Mucosa of stomach (tissue), 1 donor: ENCODE results near the gene CYB5R2.

Source experiments
- H3K27me3 ChIP-seq: one replicate; pipeline ENCODE4 v1.7.0; 2013; ENCODE audit warnings: mild to moderate bottlenecking, low read length; ENCODE audit not compliant: control insufficient read depth, insufficient read depth
- H3K36me3 ChIP-seq: one replicate; pipeline ENCODE4 v1.7.0; 2013; ENCODE audit warnings: low read length; ENCODE audit not compliant: control insufficient read depth, insufficient read depth
- H3K4me1 ChIP-seq: one replicate; pipeline ENCODE4 v1.7.0; 2013; ENCODE audit warnings: mild to moderate bottlenecking, low read length; ENCODE audit not compliant: control insufficient read depth, insufficient read depth
- H3K4me3 ChIP-seq: one replicate; pipeline ENCODE4 v1.7.0; 2013; ENCODE audit warnings: low read length
- H3K9ac ChIP-seq: one replicate; pipeline ENCODE4 v1.7.0; 2013; ENCODE audit warnings: mild to moderate bottlenecking, low read length, moderate library complexity
- H3K9me3 ChIP-seq: one replicate; pipeline ENCODE4 v1.7.0; 2013; ENCODE audit warnings: mild to moderate bottlenecking, low read length, moderate library complexity; ENCODE audit not compliant: control insufficient read depth
- donor health status: Pancreatic carcinoma.

Gene CYB5R2

DNA sequence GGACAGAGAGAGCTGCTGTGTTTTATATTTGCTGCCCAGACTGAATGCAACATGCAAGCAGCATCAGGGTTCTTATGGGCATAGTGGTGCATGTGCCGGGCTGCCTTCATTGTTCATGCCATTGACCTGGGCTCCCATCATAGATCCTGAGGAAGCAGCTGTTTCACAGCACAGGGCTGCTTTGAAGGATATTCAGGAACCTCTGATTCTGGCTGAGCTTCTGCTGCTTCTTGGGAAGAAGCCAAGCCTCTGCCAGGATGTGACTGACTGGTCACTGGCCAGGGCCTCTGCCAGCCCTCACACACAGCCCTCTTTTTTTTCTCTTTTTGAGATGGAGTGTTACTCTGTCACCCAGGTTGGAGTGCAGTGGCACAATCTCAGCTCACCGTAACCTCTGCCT, 43.3 kb downstream of the CYB5R2 start:
- Histone ChIP-seq H3K4me1 (no peaks in the 10 kb centered on the region), H3K36me3 (peaks cover 35% of the 10 kb centered on the region), H3K9ac (no peak overlapping the region)

DNA sequence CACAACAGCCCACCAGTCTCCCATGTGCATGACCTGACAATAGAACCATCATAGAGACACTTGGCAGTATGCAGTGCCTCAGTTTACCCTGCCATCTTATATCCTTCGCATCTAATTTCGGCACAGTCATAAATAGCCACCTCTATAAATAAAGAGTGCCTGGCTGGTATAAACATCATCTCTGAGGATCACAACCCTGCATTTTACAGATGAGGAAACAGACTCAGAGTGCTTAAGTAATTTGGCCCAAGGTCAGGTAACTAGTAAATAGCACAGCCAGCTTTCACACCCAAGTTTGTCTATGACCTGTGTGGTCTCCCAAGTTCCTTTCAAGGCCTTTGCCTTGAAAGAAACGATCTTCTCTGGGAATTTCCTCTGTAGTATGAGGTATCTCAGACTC, 44.6 kb downstream of the CYB5R2 start:
- Histone ChIP-seq H3K27me3 (no peaks in the 10 kb centered on the region), H3K4me1 (no peaks in the 10 kb centered on the region), H3K36me3 (peaks cover 24% of the 10 kb centered on the region), H3K9me3 (no peaks in the 10 kb centered on the region), H3K4me3 (no peak overlapping the region), H3K9ac (no peak overlapping the region)

More for the DNA sequence above, 43.3 kb downstream of the CYB5R2 start:
- no peaks in the 10 kb centered on the region for H3K27me3 ChIP-seq
- no peaks in the 10 kb centered on the region for H3K9me3 ChIP-seq
- no peak overlapping the region for H3K4me3 ChIP-seq

DNA sequence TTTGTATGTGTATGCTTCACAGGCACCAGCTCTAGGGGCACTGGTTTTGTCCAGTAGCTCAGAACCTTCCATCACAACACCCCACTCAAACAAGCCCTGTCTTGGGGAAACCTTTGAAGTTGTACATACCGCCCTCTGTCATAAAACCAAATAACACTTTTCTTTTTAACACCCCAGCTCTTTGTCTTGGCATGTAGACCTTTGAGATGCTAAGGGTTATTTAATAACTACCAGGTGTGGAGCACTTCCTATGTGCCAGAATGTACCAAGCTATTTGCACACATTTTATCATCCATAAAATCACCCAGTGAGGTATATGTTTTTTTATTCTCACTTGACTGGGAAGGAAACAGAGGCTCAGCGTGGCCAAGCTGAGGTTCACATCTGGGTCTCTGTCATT, 50.6 kb downstream of the CYB5R2 start:
- Histone ChIP-seq H3K36me3 (no peaks in the 10 kb centered on the region), H3K4me3 (no peak overlapping the region), H3K9me3 (no peaks in the 10 kb centered on the region), H3K27me3 (no peaks in the 10 kb centered on the region), H3K4me1 (no peaks in the 10 kb centered on the region), H3K9ac (no peak overlapping the region)

DNA sequence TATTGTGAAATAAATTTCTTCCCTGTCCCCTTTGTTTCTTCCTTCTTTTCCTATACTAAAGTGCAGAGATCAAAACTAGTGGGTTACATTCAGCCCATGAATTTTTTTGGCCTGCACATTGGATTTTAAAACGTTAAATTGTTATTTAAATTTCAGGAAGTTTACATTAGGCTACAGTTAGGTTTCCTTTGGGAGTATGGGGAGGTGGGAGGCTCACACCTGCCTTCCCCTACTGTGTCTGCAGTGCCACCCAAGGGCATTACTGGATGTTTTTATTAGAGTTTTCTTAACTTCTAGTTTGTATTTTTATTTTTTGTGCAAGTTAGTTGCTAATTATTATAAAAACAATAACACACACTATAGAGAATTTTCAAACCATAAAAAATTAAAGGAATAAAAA, 51.7 kb downstream of the CYB5R2 start:
- no peak overlapping the region for H3K4me3 ChIP-seq
- no peaks in the 10 kb centered on the region for H3K4me1 ChIP-seq
- no peak overlapping the region for H3K9ac ChIP-seq
- no peaks in the 10 kb centered on the region for H3K36me3 ChIP-seq
- no peaks in the 10 kb centered on the region for H3K27me3 ChIP-seq
- no peaks in the 10 kb centered on the region for H3K9me3 ChIP-seq

DNA sequence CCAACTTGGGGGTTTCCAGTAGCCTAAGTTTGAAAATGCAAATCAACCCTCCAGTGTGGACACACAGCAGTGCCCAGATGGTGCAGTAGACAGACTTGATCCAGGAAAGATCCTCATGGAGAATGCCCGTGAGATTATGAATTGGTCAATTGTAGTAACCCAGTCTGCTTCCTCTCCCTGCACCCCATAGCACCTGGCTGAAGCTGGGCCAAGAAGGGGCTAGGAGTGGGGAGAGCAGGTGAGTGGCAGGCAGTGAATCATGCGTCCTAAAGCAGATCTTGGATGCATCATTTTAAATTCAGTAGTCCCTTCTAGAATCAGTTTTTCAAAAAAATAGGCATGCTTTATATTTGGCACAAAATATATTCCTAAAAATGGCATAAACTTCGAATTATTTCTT, 52.2 kb downstream of the CYB5R2 start:
- Histone ChIP-seq H3K9ac (no peak overlapping the region), H3K4me3 (no peak overlapping the region), H3K4me1 (no peaks in the 10 kb centered on the region), H3K9me3 (no peaks in the 10 kb centered on the region), H3K27me3 (no peaks in the 10 kb centered on the region), H3K36me3 (no peaks in the 10 kb centered on the region)

DNA sequence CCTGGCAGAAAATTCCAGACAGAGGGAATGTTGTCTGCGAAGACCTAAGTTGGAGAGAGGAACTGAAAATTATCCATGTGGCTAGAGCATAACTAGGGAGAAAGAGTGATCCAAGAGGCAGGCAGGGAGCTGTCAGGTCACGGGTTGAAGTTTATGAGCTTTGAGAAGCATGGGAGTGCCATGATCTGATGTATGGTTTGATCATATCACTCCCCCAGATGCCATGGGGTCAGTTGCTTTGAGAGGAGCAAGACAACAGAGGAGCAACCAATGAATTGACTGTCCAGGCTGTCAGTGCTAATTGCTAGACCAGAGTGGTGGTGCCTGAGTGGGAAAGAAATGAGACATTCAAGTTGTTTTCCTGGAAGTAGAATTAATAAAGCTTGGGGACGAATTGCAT, 54.0 kb downstream of the CYB5R2 start:
- Histone ChIP-seq H3K4me3 (no peak overlapping the region), H3K27me3 (no peaks in the 10 kb centered on the region), H3K4me1 (peaks cover 7% of the 10 kb centered on the region), H3K36me3 (no peaks in the 10 kb centered on the region), H3K9ac (no peak overlapping the region), H3K9me3 (no peaks in the 10 kb centered on the region)

DNA sequence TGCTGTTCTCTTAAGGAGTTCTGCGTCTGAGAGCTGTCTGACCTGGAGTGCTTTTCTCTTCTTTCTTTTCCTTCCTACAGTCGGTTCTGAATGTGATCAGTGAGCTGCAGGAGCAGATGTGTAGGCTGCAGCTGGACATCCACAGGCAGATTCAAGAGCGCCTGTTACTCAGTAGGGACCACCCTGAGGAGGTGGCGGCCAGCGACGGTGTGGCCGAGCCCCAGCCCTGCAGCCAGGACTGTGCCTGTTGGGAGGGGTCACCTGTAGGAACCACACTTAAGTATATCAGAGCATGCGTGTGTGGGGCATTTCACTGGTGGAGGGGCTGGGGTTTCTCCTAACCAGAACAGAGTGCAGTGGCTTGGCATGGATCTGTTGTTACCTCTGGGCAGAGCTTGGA, 56.3 kb downstream of the CYB5R2 start:
- H3K4me3 ChIP-seq, result no peak overlapping the region
- no peaks in the 10 kb centered on the region for H3K9me3 ChIP-seq
- H3K4me1 ChIP-seq, result peaks cover 18% of the 10 kb centered on the region
- H3K36me3 ChIP-seq, result no peaks in the 10 kb centered on the region
- no peaks in the 10 kb centered on the region for H3K27me3 ChIP-seq
- H3K9ac ChIP-seq, result no peak overlapping the region
